ENCODE results near the gene PBRM1. TPM values are rescaled to one million over a fixed set of nuclear protein-coding genes. Genes with fewer than 3 reads are reported as not detected.
A peak's percentile ranks its signal among the peaks of the same experiment; 100 is the strongest.

Gene PBRM1
- total and polyA plus RNA-seq, 4 donors, result 7.1 to 65.7 (median 38.7) TPM

GRCh38 chr3:52536369-52537164 is 149.1 kb downstream of the PBRM1 start, which contains the start of gene UQCC5:
Gene UQCC5, plus strand, starts transcription at chr3:52536605. Its CDS starts 151 bp downstream, at chr3:52536756.
- peak; percentile 95 for DNase-seq (ENCODE audit: low spot score)
- Histone ChIP-seq H3K9me3 (ENCODE audit: control insufficient read depth in 4 of 4, low read length in 3 of 4) (no peaks in the 10 kb centered on the region), H3K9ac (ENCODE audit: low read depth in 1 of 2, low read length in 2 of 2) (peak within 1 kb of the TSS; percentile 69 to 83), H3K27ac (ENCODE audit: low read depth in 1 of 2, low read length in 2 of 2) (peak within 1 kb of the TSS; percentile 89), H3K4me3 (ENCODE audit: low read depth in 1 of 3, low read length in 3 of 3) (peak within 1 kb of the TSS; percentile 58 to 89 (median 65)), H3K36me3 (ENCODE audit: control insufficient read depth in 4 of 4, insufficient read depth in 3 of 4, low read depth in 1 of 4, low read length in 3 of 4) (peaks cover 2 to 6% (median 4%) of the 10 kb centered on the region in 4 donors), H3K4me1 (ENCODE audit: control insufficient read depth in 4 of 4, insufficient read depth in 4 of 4, low read length in 3 of 4) (peaks cover 9 to 37% (median 25%) of the 10 kb centered on the region in 4 donors), H3K27me3 (ENCODE audit: control insufficient read depth in 4 of 4, insufficient read depth in 4 of 4, low read length in 3 of 4) (no peaks in the 10 kb centered on the region)
- WGBS, result under 1% methylated on average over 65 of the region's 65 CpGs
- no peak for TF ChIP-seq HNF4G (IDR thresholded peaks at IDR 0.05)
- peak; percentile 94 for TF ChIP-seq REST (IDR thresholded peaks at IDR 0.05)
- peak; percentile 100 for TF ChIP-seq EGR1 (IDR thresholded peaks at IDR 0.05; ENCODE audit: low read depth in 2 of 2)
- TF ChIP-seq TAF1 (conservative IDR thresholded peaks at IDR 0.05), result peak; percentile 91
- TF ChIP-seq RAD21 (IDR thresholded peaks at IDR 0.05), result no peak
- peak; percentile 19 for TF ChIP-seq FOXA1 (IDR thresholded peaks at IDR 0.05)
- no peak for TF ChIP-seq HNF4A (conservative IDR thresholded peaks at IDR 0.05)
- no peak for TF ChIP-seq FOXA2 (IDR thresholded peaks at IDR 0.05)
- TF ChIP-seq MAX (IDR thresholded peaks at IDR 0.05), result peak; percentile 78
- TF ChIP-seq SP1 (IDR thresholded peaks at IDR 0.05), result peak; percentile 82
- TF ChIP-seq NR2F2 (IDR thresholded peaks at IDR 0.05), result no peak
- TF ChIP-seq RXRA (IDR thresholded peaks at IDR 0.05), result peak; percentile 83 to 89
- no peak for TF ChIP-seq ZBTB33 (IDR thresholded peaks at IDR 0.05)
- peak; percentile 73 for TF ChIP-seq YY1 (IDR thresholded peaks at IDR 0.05)
- no peak for TF ChIP-seq ATF3 (IDR thresholded peaks at IDR 0.05)
- no peak for TF ChIP-seq JUND (IDR thresholded peaks at IDR 0.05)
- no peak for TF ChIP-seq CTCF (IDR thresholded peaks at IDR 0.05; ENCODE audit: low read depth, low read length, missing input control)
- TF ChIP-seq GABPA (IDR thresholded peaks at IDR 0.05 in 1 of 2, conservative IDR thresholded peaks at IDR 0.05 in 1 of 2), result peak in 1 of 2 donors; percentile 58

Measured in liver (tissue), 9 donors.